NCI-H2171 treated with DMSO at 0.1 percent for 48 hours (cell line): ENCODE results near the gene OR4M2.
"Not testable (repeated sequence)": the region's sequence is repeated elsewhere in the genome, so short reads cannot be mapped to it uniquely, and the experiment has no call there.

ENCODE experiments used
- DNase-seq: peaks from one replicate; lab custom pipeline; 2025; lab: John Stamatoyannopoulos, UW

The OR4M2 gene

GRCh38 chr15:22080227-22080626 is at the start of gene OR4M2:
OR4M2 (plus strand) TSS chr15:22080527; CDS start chr15:22080625, 98 bp downstream.
- DNase-seq: not testable (repeated sequence)

- DNase-seq: not testable (repeated sequence)
These were observed 11.1 kb upstream of the OR4M2 start for GRCh38 chr15:22069267-22069666.

- not testable (repeated sequence) for DNase-seq
These were observed 1.1 kb downstream of the OR4M2 start for GRCh38 chr15:22081386-22081785.

GRCh38 chr15:22098616-22099253 is 18.4 kb downstream of the OR4M2 start:
- DNase-seq: not testable (repeated sequence)

- not testable (repeated sequence) for DNase-seq
These were observed 19.1 kb downstream of the OR4M2 start for GRCh38 chr15:22099289-22099891.

- DNase-seq: not testable (repeated sequence)
These were observed 41.7 kb downstream of the OR4M2 start for GRCh38 chr15:22122033-22122432.
